PC-9 (cell line): ENCODE measurements around the gene PDLIM5.

ENCODE experiments used
- CTCF ChIP-seq: fragments of 200-600 bp; sonication (generic); conservative IDR thresholded peaks from 2 replicates; pipeline ENCODE4 v1.6.1; 2017; ENCODE audit warnings: mixed run types, antibody characterized with exemption, mild to moderate bottlenecking, moderate library complexity
- EZH2 ChIP-seq: fragments of 200-600 bp; sonication (generic); IDR thresholded peaks from 2 replicates; pipeline ENCODE4 v1.8.0; 2017; ENCODE audit warnings: antibody characterized with exemption, low read depth

- TF ChIP-seq CTCF (no peak), EZH2 (no peak)
Measured at GRCh38 chr4:94583914-94584641, 132.3 kb downstream of the PDLIM5 start.
